ENCODE results near the gene JARID2. TPM values are rescaled to one million over a fixed set of nuclear protein-coding genes. Genes with fewer than 3 reads are reported as not detected.
"Not testable (repeated sequence)": the region's sequence is repeated elsewhere in the genome, so short reads cannot be mapped to it uniquely, and the experiment has no call there.

JARID2 gene
- polyA plus RNA-seq, 1 experiment: 6.1 TPM

DNA sequence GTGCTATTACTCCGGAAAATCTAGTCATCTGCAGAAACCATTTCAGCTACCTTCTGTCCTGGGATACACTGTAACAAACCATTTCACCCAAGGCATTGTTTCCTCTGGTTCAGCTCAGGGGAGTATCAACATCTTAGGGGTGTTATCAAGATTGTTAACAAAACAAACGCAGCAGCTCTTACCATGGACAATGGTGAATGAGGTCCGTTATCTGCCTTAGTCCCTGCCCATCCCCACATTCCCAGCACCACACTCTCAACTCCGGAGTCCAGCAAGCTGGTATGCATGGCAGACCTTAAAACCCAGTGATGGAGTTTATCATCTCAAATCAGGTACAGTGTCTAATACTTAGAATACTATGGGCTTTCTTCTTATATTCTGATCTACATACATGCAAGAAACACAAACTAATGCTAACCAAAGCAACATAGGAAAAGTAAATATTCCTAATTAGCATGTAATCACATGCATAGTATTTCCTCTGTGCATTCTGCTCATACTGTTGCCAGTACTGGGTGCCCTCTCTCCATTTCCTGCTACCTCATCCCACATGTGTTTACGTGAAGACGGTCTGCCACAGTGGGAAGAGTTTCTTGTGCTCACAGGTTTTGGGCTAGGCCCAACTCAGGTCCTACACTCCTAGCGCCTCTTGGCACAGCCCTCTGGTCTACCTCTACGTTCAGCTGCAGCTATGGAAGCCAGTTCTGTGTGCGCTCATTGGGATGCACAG is 293.1 kb downstream of the JARID2 start:
- H3K4me3 ChIP-seq (ENCODE audit: low read depth, low read length): no peak overlapping the region
- ChIA-PET CTCF (interaction anchor here (1.4 kb wide), 1 partner anchor 16 kb away, joined by 3 read pairs; no protein-coding TSS in a partner anchor), POLR2A (no interaction called here)
- H3K36me3 ChIP-seq (ENCODE audit: control insufficient read depth, insufficient read depth, low read length): no peaks in the 10 kb centered on the region; the same call in none of the 2 replicates
- TF ChIP-seq, protein P1, sequence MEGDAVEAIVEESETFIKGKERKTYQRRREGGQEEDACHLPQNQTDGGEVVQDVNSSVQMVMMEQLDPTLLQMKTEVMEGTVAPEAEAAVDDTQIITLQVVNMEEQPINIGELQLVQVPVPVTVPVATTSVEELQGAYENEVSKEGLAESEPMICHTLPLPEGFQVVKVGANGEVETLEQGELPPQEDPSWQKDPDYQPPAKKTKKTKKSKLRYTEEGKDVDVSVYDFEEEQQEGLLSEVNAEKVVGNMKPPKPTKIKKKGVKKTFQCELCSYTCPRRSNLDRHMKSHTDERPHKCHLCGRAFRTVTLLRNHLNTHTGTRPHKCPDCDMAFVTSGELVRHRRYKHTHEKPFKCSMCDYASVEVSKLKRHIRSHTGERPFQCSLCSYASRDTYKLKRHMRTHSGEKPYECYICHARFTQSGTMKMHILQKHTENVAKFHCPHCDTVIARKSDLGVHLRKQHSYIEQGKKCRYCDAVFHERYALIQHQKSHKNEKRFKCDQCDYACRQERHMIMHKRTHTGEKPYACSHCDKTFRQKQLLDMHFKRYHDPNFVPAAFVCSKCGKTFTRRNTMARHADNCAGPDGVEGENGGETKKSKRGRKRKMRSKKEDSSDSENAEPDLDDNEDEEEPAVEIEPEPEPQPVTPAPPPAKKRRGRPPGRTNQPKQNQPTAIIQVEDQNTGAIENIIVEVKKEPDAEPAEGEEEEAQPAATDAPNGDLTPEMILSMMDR (IDR thresholded peaks at IDR 0.05; ENCODE audit: insufficient read depth, low read depth, low read length): no peak
- H3K27me3 ChIP-seq (ENCODE audit: control insufficient read depth, insufficient read depth, low read length): no peaks in the 10 kb centered on the region
- DNase-seq (ENCODE audit: low read depth): no peak

- Histone ChIP-seq H3K27me3 (ENCODE audit: control insufficient read depth, insufficient read depth, low read length) (no peaks in the 10 kb centered on the region), H3K4me3 (ENCODE audit: low read depth, low read length) (no peak overlapping the region), H3K36me3 (ENCODE audit: control insufficient read depth, insufficient read depth, low read length) (no peaks in the 10 kb centered on the region; the same call in none of the 2 replicates)
- ChIA-PET CTCF (interaction anchor here (1.2 kb wide), 1 partner anchor 12 kb away, joined by 3 read pairs; no protein-coding TSS in a partner anchor), POLR2A (no interaction called here)
- no peak for DNase-seq (ENCODE audit: low read depth)
- TF ChIP-seq, protein P1 (IDR thresholded peaks at IDR 0.05; ENCODE audit: insufficient read depth, low read depth, low read length): no peak
These were observed 293.9 kb downstream of the JARID2 start for GRCh38 chr6:15539722-15540270.

- POLR2A ChIA-PET; DNase-seq (ENCODE audit: low read depth); H3K27me3 ChIP-seq (ENCODE audit: control insufficient read depth, insufficient read depth, low read length); H3K36me3 ChIP-seq (ENCODE audit: control insufficient read depth, insufficient read depth, low read length); CTCF ChIA-PET; H3K4me3 ChIP-seq (ENCODE audit: low read depth, low read length): not testable (repeated sequence)
These were observed 297.6 kb downstream of the JARID2 start for GRCh38 chr6:15543332-15543917.

- no peak for DNase-seq (ENCODE audit: low read depth)
- no peaks in the 10 kb centered on the region for H3K36me3 ChIP-seq (ENCODE audit: control insufficient read depth, insufficient read depth, low read length)
- ChIA-PET POLR2A (no interaction called here), CTCF (interaction anchor here (1.1 to 1.5 kb wide), 2 partner anchors 26 to 79 kb away, joined by 3 to 4 read pairs; no protein-coding TSS in a partner anchor)
- H3K4me3 ChIP-seq (ENCODE audit: low read depth, low read length): no peak overlapping the region
- no peaks in the 10 kb centered on the region for H3K27me3 ChIP-seq (ENCODE audit: control insufficient read depth, insufficient read depth, low read length)
- TF ChIP-seq, protein P1 (IDR thresholded peaks at IDR 0.05; ENCODE audit: insufficient read depth, low read depth, low read length): no peak
These were observed 298.5 kb downstream of the JARID2 start for GRCh38 chr6:15544321-15544900.

DNA sequence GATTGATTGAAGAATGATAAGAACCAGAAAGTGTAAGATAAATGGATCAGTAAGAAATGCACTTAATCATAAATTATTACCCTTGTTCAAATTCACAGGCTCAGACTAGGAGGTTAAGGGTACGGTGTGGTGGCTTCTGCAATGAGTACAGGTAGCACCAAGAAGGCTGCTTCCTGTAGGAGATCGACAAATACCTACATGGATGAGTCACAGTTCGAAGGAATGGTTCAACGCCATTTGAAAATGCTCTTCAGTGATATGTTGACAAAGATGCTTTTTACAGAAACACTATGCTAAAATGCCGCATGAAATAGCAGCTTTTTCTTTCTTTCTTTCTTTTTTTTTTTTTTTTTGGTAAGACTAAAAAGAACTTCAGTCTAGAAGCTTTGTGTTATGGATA is 300.7 kb downstream of the JARID2 start:
- ChIA-PET POLR2A (interaction anchor here (0.8 kb wide), 1 partner anchor 457 kb away, joined by 3 read pairs; no protein-coding TSS in a partner anchor), CTCF (no interaction called here)
- H3K4me3 ChIP-seq (ENCODE audit: low read depth, low read length): no peak overlapping the region
- DNase-seq (ENCODE audit: low read depth): no peak
- H3K36me3 ChIP-seq (ENCODE audit: control insufficient read depth, insufficient read depth, low read length): no peaks in the 10 kb centered on the region
- H3K27me3 ChIP-seq (ENCODE audit: control insufficient read depth, insufficient read depth, low read length): no peaks in the 10 kb centered on the region
- TF ChIP-seq, protein P1 (IDR thresholded peaks at IDR 0.05; ENCODE audit: insufficient read depth, low read depth, low read length): no peak
